NCI-H1417 (cell line): ENCODE measurements around the gene CCDC121.

Experiments used
- DNase-seq, 3 experiments: peaks; one replicate each; lab custom pipeline; 2025; lab: John Stamatoyannopoulos, UW

Gene CCDC121, protein sequence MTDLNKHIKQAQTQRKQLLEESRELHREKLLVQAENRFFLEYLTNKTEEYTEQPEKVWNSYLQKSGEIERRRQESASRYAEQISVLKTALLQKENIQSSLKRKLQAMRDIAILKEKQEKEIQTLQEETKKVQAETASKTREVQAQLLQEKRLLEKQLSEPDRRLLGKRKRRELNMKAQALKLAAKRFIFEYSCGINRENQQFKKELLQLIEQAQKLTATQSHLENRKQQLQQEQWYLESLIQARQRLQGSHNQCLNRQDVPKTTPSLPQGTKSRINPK

GRCh38 chr2:27628767-27629709 is at the start of gene CCDC121, which contains the start of gene GPN1:
Gene CCDC121 (minus strand): TSS chr2:27629012. CDS start chr2:27627799, 1,213 bp downstream.
Gene GPN1 (plus strand): TSS chr2:27629050. CDS start chr2:27629059, 9 bp downstream.
- DNase-seq, result peak; percentile 87 to 94 (median 89)

DNA sequence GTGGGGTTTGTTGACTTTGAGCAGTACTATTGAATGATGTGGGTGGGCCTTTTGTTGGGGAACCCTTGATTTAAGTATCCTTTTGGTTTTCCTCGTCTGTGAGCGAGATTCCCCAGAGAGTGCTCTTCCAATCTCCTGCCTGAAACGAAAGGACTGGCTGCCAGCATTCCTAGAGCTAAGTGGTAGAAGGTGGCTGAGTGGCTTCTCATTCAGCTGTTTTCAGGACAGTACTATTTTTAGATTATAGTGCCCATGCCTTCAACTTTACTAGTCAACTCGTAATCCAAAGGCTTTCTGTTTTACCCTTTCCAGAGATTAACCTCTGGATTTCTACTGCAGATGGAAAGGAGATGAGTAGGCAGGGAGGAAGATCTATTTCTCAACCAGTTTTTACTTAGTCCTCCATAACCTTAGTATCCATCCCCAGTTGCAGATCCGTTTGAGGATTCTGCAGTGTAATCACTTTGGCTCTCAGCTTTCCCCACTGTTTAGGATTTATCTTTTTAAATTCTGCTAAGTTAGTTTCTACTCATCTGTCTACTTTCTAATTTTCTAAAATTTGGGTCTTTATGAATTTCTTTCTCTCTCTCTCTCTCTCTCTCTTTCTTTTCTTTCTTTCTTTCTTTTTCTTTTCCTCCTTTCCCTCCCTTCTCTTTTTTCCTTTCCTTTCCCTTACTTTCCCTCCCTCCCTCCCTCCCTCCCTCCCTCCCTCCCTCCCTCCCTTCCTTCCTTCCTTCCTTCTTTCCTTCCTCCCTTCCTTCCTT is 44.1 kb upstream of the CCDC121 start:
- DNase-seq, result peak in 1 of 3 experiments; percentile 75

GRCh38 chr2:27671235-27671634 is 42.4 kb upstream of the CCDC121 start:
- DNase-seq, result no peak

DNA sequence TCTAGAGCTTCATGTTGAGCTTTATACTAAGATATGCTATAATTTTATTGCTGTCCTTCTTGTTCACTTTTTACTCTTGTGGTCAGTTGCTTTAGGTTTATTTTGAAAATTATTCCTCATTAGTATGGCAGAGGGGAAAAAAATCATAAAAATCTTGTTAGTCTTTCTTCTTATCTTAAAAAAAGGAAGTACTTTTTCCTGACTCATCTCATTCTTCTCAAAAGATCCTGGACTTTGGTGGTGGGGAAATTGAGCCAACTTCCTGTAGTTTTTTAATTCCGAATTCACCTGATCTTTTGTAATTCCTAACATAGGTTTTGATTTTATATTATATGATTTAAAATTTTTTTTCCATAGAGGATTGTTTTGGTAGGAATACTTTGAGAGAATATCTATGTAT is 38.6 kb upstream of the CCDC121 start:
- DNase-seq, result no peak

GRCh38 chr2:27664622-27665363 is 36.0 kb upstream of the CCDC121 start:
- DNase-seq, result no peak

DNA sequence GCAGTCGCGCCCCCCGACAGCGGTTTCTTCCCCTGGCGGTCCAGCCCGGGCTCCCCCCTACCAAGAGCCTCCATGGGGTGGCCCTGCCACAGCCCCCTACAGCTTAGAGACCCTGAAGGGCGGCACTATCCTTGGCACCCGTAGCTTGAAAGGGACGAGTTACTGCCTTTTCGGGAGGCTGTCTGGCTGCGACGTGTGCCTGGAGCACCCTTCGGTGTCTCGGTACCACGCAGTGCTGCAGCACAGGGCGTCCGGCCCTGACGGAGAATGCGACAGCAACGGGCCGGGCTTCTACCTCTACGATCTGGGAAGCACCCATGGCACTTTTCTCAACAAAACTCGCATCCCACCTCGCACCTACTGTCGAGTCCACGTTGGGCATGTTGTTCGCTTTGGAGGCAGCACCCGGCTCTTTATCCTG is 35.4 kb upstream of the CCDC121 start:
- DNase-seq, result no peak

DNA sequence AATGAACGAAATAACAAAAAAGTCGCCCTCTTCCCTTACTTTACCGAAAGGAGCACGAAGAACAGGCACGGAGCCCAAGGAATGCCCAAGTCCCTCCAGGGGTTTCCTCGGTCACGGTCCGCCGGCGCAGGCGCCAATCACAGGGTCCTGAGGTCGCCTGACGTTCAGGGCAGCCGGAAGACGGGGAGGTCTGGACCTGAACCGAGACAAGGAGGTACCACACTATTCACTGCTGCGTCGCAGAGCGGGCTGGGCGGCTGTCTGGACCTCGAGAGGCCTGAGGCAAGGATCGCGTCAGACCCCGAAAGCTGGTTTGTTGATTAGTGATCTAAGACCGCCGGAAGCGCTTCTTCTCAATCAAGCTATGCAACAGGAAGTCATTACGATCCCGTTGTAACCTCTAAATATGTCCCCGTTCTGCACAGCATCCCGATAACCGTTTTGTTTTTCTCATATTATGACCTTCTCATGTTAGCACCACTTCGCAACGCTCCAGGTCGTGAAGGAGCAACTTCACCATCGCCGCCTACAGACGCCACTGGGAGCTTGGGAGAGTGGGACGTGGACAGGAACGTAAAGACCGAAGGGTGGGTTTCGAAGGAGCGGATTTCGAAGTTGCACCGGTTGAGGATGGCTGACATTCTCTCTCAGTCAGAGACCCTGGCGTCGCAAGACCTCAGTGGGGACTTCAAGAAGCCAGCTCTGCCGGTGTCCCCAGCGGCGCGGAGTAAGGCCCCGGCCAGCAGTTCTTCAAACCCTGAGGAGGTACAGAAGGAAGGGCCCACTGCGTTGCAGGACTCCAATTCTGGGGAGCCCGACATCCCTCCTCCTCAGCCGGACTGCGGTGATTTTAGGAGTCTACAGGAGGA is 34.7 kb upstream of the CCDC121 start, which contains the start of the genes SLC4A1AP and SUPT7L:
Gene SLC4A1AP, plus strand, starts transcription at position 605 of the 869 bp plus-strand sequence. Its CDS starts 26 bp downstream, at position 631.
Gene SUPT7L, minus strand, starts transcription at position 330 of the 869 bp plus-strand sequence. CDS start 1,422 bp downstream, outside the sequence.
- peak; percentile 93 to 95 (median 95) for DNase-seq

DNA sequence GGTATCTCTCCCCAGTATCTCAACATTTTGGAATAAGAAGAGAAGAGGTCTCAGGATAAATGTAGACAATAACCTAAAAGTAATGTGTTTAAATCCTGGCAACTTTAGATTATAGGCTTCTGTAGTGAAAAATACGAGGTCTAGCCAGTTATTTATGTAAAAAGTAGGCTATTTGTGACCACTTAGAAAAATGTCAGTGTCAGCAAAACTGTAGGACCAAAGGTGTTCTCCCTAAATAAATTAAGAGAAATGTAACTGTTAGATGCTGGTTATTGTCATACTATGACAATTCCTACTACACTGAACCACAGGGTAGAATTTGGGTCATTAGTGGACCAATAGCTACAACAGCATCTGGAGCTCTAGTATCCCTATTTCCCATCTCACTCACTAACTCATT is 32.6 kb upstream of the CCDC121 start:
- no peak for DNase-seq

GRCh38 chr2:27655155-27655951 is 26.5 kb upstream of the CCDC121 start:
- no peak for DNase-seq

GRCh38 chr2:27653397-27653796 is 24.6 kb upstream of the CCDC121 start:
- no peak for DNase-seq

DNA sequence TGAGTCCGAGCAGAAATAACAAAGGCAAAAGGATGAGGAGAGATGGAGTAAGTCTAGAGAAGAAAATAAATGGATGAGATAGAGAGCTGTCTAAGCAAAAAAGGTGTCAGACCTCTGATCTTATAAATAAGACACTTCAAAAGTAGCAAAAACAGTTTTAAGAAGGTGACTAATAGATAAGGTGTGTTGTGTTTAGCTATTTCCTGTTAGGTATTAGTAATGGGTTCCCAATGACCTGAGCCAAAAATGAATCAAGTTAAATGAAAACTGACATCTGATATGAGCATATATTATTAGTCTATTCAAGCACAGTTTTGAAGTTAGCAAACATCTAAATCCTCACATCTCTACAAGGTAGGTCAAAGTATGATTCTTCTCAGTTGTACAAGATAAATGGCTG is 24.0 kb upstream of the CCDC121 start:
- no peak for DNase-seq

DNA sequence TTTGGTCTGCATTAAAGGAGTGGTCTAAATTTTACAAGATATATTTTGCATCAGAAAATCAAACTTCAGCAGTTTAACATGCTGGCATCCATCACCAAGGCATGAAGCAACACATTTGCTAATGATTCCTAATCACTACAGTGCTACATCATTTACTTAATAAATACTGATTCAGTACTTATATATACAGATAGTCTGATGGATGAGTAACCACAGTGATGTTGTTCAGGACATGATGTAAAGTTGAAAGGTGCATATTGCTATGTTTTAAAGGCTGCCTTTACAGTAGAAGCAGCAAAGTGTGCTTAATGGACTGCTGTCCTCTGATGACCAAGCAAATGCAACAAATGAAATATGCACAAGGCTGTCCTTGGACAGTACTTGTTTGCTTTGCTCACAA is 23.5 kb upstream of the CCDC121 start:
- DNase-seq, result no peak

GRCh38 chr2:27651056-27651455 is 22.2 kb upstream of the CCDC121 start:
- no peak for DNase-seq

DNA sequence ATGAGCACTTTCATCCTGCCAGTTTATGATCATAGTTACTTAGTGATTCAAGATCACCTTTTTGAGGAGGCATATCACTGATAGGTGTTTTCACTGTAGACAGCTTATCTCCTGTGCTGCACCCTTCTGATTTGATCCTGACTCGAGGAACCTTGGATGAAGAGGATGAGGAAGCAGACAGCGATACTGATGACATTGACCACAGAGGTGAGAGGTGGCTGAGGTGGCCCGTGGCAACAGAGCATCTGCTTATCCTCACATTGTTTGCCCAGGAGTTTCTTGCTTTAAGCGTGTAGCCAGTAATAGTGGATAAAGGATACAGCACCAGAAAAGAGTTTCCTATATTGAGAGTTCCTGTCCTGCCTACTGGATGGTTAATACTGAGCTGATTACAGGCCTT is 18.9 kb upstream of the CCDC121 start:
- no peak for DNase-seq

GRCh38 chr2:27647289-27647688 is 18.5 kb upstream of the CCDC121 start:
- DNase-seq, result no peak

DNA sequence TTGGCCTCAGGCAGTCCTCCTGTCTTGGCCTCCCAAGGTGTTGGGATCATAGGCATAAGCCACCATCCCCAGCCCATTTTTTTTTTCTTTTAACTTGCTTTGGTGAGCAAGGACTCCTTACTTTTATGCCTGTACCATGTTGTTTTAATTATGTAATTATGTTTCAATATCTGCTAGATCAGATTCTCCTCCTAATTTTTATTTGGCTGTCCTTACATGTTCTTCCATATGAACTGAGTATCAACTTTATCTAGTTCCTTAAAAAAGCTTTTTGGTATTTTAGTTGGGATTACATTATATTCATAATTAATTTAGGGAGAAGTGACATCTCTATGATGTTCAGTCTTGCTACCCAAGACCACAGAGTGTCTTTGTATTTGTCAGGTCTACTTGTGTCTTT is 16.4 kb upstream of the CCDC121 start:
- no peak for DNase-seq

GRCh38 chr2:27640722-27641245 is 12.0 kb upstream of the CCDC121 start:
- no peak for DNase-seq

GRCh38 chr2:27638709-27639108 is 9.9 kb upstream of the CCDC121 start:
- no peak for DNase-seq

GRCh38 chr2:27638037-27638637 is 9.3 kb upstream of the CCDC121 start:
- no peak for DNase-seq
